ENCODE results near the gene APOL1. TPM values are rescaled to one million over a fixed set of nuclear protein-coding genes. Genes with fewer than 3 reads are reported as not detected.
"Not testable (repeated sequence)": the region's sequence is repeated elsewhere in the genome, so short reads cannot be mapped to it uniquely, and the experiment has no call there.

The APOL1 gene
- total RNA-seq, 1 donor from 2014 or later, result 15.2 TPM

- Histone ChIP-seq H3K27me3 (ENCODE audit: low read depth) (no peaks in the 10 kb centered on the region), H3K36me3 (peaks cover 61% of the 10 kb centered on the region), H3K27ac (replicated peaks) (no peak overlapping the region), H3K4me1 (peaks cover 14% of the 10 kb centered on the region), H3K9me3 (replicated peaks) (no peaks in the 10 kb centered on the region), H3K4me3 (no peak overlapping the region)
- no peak for DNase-seq
- intact Hi-C loops (cut with micrococcal nuclease), result no loop called here
- TF ChIP-seq CTCF (IDR thresholded peaks at IDR 0.05; ENCODE audit: borderline replicate concordance), result no peak
Measured at GRCh38 chr22:36227396-36227795, 25.5 kb upstream of the APOL1 start.

- Histone ChIP-seq H3K36me3 (peaks cover 65% of the 10 kb centered on the region), H3K4me3 (no peak overlapping the region), H3K27me3 (ENCODE audit: low read depth) (no peaks in the 10 kb centered on the region), H3K27ac (replicated peaks) (no peak overlapping the region), H3K4me1 (peaks cover 14% of the 10 kb centered on the region), H3K9me3 (replicated peaks) (no peaks in the 10 kb centered on the region)
- intact Hi-C loops (cut with micrococcal nuclease), result no loop called here
- DNase-seq, result no peak
- no peak for TF ChIP-seq CTCF (IDR thresholded peaks at IDR 0.05; ENCODE audit: borderline replicate concordance)
Measured at GRCh38 chr22:36227806-36228205, 25.1 kb upstream of the APOL1 start.

DNA sequence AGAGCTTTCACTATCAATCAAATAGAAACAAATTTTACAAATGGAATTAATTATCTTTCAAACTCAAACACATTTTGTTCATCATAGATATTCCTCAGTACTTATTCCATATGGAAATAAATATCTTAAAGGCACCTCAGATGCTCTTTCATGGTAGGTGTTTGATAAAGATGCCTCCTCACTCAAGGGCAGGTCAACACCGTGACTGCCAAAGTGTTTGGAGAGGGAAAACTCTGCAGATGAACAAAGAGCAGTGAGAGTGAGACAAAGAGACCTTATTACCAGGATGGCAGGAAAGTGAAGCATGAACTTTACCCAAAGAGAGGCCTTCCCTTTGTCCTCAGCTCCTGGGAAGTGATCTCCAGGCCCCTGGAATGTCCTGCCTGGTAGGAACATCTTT lies 24.6 kb upstream of the APOL1 start:
- H3K27me3 ChIP-seq (ENCODE audit: low read depth); intact Hi-C loops (cut with micrococcal nuclease); DNase-seq; H3K27ac ChIP-seq (replicated peaks); H3K9me3 ChIP-seq (replicated peaks); H3K4me3 ChIP-seq: not testable (repeated sequence)
- peaks cover 12% of the 10 kb centered on the region for H3K4me1 ChIP-seq
- peaks cover 71% of the 10 kb centered on the region for H3K36me3 ChIP-seq

GRCh38 chr22:36228944-36229343 lies 24.0 kb upstream of the APOL1 start:
- no peak for DNase-seq
- Histone ChIP-seq H3K27ac (replicated peaks) (no peak overlapping the region), H3K4me1 (peaks cover 12% of the 10 kb centered on the region), H3K9me3 (replicated peaks) (no peaks in the 10 kb centered on the region), H3K4me3 (no peak overlapping the region), H3K36me3 (peaks cover 76% of the 10 kb centered on the region), H3K27me3 (ENCODE audit: low read depth) (no peaks in the 10 kb centered on the region)
- intact Hi-C loops (cut with micrococcal nuclease), result no loop called here
- no peak for TF ChIP-seq CTCF (IDR thresholded peaks at IDR 0.05; ENCODE audit: borderline replicate concordance)

GRCh38 chr22:36229649-36230048 lies 23.3 kb upstream of the APOL1 start:
- H3K27ac ChIP-seq (replicated peaks); H3K4me3 ChIP-seq; DNase-seq; H3K27me3 ChIP-seq (ENCODE audit: low read depth); H3K9me3 ChIP-seq (replicated peaks); intact Hi-C loops (cut with micrococcal nuclease): not testable (repeated sequence)
- H3K36me3 ChIP-seq, result peaks cover 78% of the 10 kb centered on the region
- H3K4me1 ChIP-seq, result peaks cover 16% of the 10 kb centered on the region

GRCh38 chr22:36231051-36231450 lies 21.9 kb upstream of the APOL1 start:
- peaks cover 30% of the 10 kb centered on the region for H3K4me1 ChIP-seq
- H3K4me3 ChIP-seq; H3K27ac ChIP-seq (replicated peaks); H3K9me3 ChIP-seq (replicated peaks); intact Hi-C loops (cut with micrococcal nuclease); DNase-seq; H3K27me3 ChIP-seq (ENCODE audit: low read depth): not testable (repeated sequence)
- peaks cover 79% of the 10 kb centered on the region for H3K36me3 ChIP-seq

GRCh38 chr22:36232715-36233401 lies 20.1 kb upstream of the APOL1 start:
- no peak for TF ChIP-seq CTCF (IDR thresholded peaks at IDR 0.05; ENCODE audit: borderline replicate concordance)
- Histone ChIP-seq H3K36me3 (peaks cover 63% of the 10 kb centered on the region), H3K9me3 (replicated peaks) (no peaks in the 10 kb centered on the region), H3K4me3 (no peak overlapping the region), H3K27ac (replicated peaks) (no peak overlapping the region), H3K27me3 (ENCODE audit: low read depth) (no peaks in the 10 kb centered on the region), H3K4me1 (peaks cover 48% of the 10 kb centered on the region)
- intact Hi-C loops (cut with micrococcal nuclease), result no loop called here
- DNase-seq, result no peak
